OCI-LY1 (cell line): ENCODE measurements around the gene FOXC1.

Experiments used
- EZH2 ChIP-seq: fragments of 200-600 bp; sonication (generic), shearing (Covaris generic); IDR thresholded peaks from 2 replicates; pipeline ENCODE4 v1.8.0; 2017; ENCODE audit warnings: borderline replicate concordance, mixed run types, mild to moderate bottlenecking, antibody characterized with exemption, low read length, moderate library complexity, mixed read lengths
- TF ChIP-seq, protein P1 (sequence below): fragments of 200-600 bp; sonication (generic), shearing (Covaris generic); IDR thresholded peaks from 2 replicates; pipeline ENCODE4 v1.5.1; 2017; ENCODE audit warnings: mild to moderate bottlenecking, antibody characterized with exemption, low read length, moderate library complexity, mixed read lengths

DNA sequence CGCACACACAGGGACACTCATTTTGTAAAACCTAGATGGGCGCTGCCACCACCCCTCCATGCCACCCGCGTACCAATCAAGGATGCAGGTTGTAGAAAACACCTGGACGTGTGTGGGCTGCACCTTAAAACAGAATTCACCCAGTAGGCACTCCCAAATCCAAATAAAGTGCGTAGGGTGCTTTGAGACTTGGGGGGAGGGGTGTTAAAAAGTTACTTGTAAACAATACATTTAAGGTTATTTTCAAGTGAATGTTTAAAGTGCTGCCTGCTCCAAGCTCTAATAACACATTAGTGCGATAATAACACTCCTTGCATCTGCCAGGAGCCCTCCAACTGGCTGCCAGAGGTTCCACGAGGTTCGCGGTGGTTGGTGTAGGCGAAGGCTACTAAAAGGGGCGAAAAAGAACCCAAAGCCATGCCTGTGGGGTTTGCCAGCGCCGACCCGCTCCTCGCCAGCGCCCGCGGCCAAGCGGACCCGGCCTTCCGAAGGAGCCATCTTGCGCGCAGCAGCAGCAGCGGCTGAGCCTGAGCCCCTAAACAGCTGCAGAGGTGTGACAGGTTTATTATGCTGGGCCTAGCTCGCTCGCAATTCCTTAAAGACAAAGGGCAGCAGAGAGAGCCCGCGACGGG lies 11.5 kb downstream of the FOXC1 start:
- TF ChIP-seq, protein P1, sequence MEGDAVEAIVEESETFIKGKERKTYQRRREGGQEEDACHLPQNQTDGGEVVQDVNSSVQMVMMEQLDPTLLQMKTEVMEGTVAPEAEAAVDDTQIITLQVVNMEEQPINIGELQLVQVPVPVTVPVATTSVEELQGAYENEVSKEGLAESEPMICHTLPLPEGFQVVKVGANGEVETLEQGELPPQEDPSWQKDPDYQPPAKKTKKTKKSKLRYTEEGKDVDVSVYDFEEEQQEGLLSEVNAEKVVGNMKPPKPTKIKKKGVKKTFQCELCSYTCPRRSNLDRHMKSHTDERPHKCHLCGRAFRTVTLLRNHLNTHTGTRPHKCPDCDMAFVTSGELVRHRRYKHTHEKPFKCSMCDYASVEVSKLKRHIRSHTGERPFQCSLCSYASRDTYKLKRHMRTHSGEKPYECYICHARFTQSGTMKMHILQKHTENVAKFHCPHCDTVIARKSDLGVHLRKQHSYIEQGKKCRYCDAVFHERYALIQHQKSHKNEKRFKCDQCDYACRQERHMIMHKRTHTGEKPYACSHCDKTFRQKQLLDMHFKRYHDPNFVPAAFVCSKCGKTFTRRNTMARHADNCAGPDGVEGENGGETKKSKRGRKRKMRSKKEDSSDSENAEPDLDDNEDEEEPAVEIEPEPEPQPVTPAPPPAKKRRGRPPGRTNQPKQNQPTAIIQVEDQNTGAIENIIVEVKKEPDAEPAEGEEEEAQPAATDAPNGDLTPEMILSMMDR, result no peak
- no peak for TF ChIP-seq EZH2
